ENCODE measurements around the gene STYXL2.

DNA sequence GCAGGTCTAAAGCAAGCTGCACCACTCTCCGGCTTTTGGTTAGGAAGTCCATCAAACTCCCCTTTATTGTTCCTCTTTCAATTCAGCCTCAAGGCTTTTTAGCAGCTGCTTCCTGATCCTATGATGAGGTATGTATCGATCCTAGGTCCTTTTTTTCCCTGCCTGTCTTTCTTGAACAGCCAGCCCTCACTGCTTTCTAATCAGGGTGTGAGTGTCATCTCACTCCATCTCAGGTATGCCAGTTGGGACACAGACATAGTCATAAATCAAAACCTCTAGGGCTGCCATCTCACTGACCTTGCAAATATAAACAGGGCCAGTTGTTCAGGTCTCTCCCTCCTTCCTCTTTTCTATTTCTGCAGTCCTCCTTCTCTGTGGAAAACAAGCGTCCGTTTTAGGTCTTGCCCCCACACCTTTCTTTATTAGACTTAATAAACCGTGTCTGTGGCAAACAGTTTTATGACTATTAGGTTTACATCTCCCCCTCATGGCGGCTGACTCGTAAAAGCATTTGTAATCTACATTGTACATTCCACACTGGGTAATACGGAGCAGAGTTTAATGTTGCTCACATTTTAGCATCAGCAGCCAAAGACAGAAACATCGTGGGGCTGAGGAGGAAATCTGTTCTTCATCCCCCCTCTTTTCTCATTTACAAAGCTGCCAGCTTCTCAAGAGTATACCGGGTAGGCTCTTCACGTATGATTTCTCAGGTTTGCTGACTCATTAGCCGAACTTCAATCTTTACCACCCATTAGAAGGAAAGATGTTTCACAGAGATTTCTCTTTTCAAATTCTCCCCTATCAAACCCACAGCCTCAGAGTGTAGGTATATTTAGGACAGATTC is 11.6 kb downstream of the STYXL2 start:
- TF ChIP-seq POLR2AphosphoS5 (IDR thresholded peaks at IDR 0.05; ENCODE audit: low read depth) (no peak), CTCF (conservative IDR thresholded peaks at IDR 0.05; ENCODE audit: low read depth in 2 of 2) (no peak), EZH2 (IDR thresholded peaks at IDR 0.05; ENCODE audit: low read depth, unreplicated experiment) (no peak), ZNF114 (CRISPR knock-in tag; IDR thresholded peaks at IDR 0.05) (no peak), EZH2phosphoT487 (IDR thresholded peaks at IDR 0.05; ENCODE audit: unreplicated experiment) (no peak), CREB1 (CRISPR knock-in tag; IDR thresholded peaks at IDR 0.05; ENCODE audit: low read depth) (no peak), JUNB (IDR thresholded peaks at IDR 0.05; ENCODE audit: unreplicated experiment) (no peak), ETS1 (IDR thresholded peaks at IDR 0.05) (no peak), ZNF331 (CRISPR knock-in tag; IDR thresholded peaks at IDR 0.05; ENCODE audit: low read depth) (no peak), STAT1 (IDR thresholded peaks at IDR 0.05; ENCODE audit: unreplicated experiment) (no peak), NANOG (IDR thresholded peaks at IDR 0.05; ENCODE audit: borderline replicate concordance) (no peak)
- TF ChIP-seq, protein P1, sequence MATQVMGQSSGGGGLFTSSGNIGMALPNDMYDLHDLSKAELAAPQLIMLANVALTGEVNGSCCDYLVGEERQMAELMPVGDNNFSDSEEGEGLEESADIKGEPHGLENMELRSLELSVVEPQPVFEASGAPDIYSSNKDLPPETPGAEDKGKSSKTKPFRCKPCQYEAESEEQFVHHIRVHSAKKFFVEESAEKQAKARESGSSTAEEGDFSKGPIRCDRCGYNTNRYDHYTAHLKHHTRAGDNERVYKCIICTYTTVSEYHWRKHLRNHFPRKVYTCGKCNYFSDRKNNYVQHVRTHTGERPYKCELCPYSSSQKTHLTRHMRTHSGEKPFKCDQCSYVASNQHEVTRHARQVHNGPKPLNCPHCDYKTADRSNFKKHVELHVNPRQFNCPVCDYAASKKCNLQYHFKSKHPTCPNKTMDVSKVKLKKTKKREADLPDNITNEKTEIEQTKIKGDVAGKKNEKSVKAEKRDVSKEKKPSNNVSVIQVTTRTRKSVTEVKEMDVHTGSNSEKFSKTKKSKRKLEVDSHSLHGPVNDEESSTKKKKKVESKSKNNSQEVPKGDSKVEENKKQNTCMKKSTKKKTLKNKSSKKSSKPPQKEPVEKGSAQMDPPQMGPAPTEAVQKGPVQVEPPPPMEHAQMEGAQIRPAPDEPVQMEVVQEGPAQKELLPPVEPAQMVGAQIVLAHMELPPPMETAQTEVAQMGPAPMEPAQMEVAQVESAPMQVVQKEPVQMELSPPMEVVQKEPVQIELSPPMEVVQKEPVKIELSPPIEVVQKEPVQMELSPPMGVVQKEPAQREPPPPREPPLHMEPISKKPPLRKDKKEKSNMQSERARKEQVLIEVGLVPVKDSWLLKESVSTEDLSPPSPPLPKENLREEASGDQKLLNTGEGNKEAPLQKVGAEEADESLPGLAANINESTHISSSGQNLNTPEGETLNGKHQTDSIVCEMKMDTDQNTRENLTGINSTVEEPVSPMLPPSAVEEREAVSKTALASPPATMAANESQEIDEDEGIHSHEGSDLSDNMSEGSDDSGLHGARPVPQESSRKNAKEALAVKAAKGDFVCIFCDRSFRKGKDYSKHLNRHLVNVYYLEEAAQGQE (IDR thresholded peaks at IDR 0.05; ENCODE audit: unreplicated experiment), result no peak
